IPS-NIHi7 (cell line): ENCODE results near the gene LRRC53.

Source experiments
- DNase-seq: peaks from one replicate; pipeline ENCODE4 v3.0.0; 2012; ENCODE audit warnings: mixed read lengths; ENCODE audit errors: extremely low spot score

LRRC53 gene, protein sequence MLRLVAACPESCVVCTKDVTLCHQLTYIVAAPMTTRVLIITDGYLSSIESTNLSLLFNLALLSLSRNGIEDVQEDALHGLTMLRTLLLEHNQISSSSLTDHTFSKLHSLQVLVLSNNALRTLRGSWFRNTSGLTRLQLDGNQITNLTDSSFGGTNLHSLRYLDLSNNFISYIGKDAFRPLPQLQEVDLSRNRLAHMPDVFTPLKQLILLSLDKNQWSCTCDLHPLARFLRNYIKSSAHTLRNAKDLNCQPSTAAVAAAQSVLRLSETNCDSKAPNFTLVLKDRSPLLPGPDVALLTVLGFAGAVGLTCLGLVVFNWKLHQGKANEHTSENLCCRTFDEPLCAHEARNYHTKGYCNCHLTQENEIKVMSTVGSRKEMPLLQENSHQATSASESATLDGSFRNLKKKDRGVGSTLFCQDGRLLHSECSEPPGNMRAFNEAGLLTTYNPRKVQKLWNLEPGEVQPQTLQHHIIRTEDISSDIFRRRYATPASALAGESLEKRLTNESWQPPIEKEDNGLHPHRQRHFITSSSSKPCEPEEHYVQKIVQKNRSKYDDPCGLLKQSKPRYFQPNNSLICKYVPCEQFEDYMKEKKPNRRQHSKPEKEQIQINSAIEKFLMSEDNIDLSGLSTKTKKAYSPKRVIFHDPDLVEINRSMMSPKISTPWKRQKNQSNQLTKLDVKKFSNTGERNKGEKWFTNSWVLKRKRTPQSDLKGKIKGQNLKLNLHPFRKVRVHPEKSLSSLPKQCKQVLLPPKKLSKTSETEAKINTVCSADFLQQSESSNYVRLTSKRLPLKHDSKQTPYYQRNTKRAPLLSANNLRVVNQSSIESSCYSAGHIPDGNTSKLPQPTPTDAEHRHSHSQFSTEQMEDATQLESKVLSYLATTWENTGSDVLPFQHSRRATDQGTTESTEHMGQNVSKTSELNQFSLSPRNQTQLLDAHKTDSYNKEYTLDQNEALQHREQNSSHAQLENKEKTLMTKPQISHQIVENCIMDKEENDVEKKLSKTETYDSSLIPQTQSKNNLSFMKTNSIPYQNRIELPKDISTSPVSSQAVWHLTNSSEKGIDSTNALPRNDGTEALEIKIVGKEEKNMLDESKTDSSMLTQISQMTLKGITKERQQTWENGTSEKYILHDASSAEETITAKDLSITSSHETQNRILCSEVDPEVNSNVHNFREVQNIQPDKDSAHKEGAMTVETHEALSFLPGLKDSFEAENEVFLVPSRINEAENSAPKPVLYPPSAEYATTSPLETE

GRCh38 chr1:74512170-74512915, at the start of gene LRRC53:
TSS of gene LRRC53 (minus strand) at chr1:74512611. CDS start at chr1:74483349, 29,262 bp downstream.
- DNase-seq: no peak

DNA sequence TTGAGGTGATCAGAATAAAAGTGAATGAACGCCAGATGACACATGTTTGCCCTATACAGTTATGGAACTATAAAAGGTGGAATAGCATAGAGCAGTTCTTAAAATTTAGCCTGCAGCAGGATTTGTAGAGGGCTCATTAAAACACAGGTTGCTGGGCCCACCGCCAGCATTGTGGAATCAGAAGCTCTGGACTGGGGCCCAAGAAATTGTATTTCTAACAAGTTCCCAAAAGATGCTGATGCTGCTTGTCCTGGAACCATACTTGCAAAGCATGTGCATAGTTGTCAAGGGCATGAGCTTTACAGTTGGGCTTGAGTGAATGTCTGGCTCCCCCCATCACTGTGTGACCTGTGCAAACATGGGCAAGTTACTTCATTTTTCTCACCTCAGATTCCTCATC, 37.5 kb upstream of the LRRC53 start:
- DNase-seq: no peak

DNA sequence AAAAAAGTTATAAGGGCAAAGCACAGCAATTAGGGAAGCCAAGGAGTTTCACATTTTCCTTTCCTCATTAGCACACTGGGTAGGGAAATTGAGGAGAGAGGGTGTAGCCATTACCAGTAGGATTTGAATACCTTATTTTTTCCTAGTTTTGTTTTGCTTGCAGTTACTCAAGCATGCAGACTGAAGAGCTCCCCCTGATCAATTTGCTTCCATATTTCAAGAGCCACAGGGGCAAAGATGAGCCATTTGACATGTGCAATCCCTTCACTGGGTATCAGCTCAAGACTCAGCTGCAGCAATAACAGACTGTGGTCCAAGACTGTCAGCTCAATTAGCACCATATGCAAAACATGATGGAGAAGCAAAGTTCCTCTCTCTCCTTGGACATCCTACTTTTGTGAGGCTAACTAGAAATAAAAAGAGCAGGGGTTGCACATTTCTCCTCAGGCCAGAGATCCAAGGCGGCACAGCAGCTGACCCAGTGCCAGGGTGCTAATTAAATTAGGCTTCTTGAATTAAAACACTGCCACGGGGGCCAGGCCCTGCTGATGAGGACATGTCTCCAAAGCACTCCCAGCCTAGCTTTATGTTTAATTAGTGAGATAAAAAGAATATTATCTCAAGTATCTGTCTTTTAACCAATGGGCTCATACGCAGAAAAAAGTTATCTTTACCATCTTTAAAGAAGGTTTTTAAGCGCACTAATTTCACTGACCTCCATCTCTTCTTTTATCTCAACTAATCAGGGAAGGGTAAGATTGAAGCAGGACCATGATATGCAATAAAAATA, 36.7 kb upstream of the LRRC53 start:
- DNase-seq: no peak

DNA sequence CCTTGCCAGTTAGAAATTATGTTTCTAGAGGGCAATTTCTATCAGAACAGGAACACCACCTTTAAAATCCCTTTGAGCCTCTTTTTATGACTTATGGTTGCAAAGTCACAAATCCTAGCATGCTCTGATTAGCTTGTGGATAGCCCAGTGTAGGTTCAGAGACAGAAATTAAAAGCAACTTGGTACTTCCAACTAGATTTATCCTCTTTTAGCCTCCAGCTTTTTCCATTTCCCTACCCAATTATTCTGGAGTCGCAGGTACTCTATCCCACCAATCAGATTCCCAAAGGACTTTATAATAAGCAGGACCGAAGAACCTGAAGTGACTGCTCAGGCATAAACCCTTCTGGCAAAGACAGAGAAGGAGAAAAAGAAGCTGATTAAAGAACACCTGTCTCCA, 33.4 kb upstream of the LRRC53 start:
- no peak for DNase-seq

DNA sequence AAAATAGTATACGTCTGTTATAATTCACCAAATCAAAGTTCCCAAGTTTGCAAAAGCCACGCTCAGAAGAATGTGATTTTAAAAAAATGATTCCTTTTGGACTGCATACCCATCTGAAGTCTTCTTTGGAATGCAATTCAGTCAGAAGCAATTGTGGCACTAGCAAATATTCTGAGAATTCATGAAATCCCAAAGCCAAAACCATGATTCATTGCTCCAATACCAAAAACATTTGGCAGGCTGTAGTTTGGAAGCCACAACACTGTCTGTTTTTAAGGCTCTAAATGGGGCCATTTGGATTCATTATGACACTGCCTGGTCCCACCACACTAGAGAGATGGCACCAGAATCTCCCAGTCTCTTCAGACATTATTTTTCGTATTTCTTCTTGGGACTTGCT, 21.8 kb upstream of the LRRC53 start:
- DNase-seq: no peak

DNA sequence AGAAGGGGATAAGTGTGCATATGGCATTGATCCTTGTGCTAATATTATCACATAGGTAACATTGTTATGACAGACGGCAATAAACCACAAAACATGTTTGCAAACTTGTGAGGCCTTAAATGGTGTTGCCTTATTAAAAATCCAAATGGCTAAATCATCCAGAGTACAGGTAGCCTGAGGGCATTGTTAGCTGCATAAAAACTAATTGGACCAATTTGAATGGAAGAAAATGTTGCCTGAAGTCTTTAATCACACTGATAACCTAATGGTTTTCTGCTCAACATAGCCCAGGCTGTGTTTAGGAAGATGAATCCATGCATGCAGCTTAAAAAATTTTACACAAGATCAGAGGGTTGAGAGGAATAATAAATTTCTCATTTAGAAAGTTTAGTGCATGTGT, 19.4 kb upstream of the LRRC53 start:
- DNase-seq: no peak

DNA sequence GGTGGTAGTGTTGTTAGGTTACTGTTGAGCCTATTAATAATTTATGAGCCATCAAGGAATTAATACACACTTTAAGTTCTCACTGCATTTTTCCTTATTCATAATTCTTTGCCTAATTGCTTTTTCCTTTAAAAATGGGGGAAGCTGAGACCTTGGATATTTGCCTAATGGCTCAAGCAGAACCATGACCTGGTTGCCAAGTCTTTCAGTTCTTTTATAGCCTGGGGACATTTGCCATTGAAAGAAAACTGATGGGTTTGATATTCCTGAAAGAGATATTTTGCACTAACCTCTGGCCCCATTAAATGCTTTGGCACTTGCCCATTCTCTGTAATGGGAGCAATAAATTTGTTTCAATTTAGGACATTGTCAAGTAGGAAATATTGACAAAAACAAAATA, 18.5 kb upstream of the LRRC53 start:
- DNase-seq: no peak

DNA sequence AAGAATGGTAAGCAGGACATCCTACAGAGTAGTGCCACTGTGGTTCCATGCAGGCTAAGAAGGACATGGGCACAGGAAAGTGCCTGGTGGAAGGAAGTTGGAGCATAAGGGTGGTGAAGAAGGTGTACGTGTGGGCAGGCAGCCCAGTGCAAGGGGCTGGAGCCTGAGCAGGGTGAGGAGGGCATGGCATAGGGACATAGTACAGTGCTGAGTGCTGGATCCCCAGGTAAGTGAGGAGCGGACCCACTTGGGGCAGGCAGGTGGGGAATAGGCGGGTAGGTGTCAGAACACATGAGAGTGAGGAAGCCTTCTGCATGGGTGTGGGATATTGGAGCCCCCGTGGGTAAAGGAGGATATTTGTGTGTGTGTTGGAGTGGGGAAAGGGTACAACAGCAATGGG, 15.7 kb upstream of the LRRC53 start:
- DNase-seq: no peak

DNA sequence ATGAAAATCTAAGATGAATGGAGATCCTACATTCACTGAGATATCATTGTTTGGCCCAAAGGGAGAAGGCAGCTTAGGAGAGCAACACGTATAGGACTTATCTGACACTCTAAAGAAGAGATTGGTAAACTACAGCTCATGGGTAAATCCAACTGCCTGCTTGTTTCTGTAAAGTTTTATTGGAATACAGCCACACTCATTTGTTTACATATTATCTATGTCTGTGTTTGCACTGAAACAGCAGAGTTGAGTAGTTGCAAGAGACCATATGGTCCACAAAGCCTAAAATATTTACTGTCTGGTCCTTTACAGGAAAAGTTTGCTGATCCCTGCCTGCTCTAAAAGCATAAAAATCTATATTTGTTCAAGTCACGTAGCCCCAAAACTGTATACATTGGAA, 14.3 kb upstream of the LRRC53 start:
- DNase-seq: no peak

GRCh38 chr1:74523873-74524480, 11.6 kb upstream of the LRRC53 start:
- DNase-seq: no peak

DNA sequence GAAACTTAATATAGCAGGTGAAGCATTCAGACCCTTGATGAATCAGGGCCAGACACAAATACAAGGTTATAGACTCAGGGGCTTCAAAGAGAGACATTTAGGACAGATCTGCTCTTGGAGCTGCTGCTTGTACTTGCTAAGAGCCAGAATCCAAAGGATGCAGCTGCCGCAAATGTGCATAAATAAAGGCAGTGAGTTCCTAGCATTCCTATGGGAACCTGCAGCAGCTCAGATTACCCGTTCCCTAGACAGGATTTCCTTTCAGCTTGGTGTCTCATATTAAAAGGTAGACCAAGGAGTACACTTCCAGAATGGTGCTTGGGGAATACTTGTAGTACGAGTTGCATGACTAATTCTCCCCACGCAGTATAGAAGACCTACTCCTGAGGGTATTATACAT, 9.7 kb upstream of the LRRC53 start:
- DNase-seq: peak; percentile 55

- DNase-seq: no peak
Measured at GRCh38 chr1:74517599-74518051, 5.2 kb upstream of the LRRC53 start.

DNA sequence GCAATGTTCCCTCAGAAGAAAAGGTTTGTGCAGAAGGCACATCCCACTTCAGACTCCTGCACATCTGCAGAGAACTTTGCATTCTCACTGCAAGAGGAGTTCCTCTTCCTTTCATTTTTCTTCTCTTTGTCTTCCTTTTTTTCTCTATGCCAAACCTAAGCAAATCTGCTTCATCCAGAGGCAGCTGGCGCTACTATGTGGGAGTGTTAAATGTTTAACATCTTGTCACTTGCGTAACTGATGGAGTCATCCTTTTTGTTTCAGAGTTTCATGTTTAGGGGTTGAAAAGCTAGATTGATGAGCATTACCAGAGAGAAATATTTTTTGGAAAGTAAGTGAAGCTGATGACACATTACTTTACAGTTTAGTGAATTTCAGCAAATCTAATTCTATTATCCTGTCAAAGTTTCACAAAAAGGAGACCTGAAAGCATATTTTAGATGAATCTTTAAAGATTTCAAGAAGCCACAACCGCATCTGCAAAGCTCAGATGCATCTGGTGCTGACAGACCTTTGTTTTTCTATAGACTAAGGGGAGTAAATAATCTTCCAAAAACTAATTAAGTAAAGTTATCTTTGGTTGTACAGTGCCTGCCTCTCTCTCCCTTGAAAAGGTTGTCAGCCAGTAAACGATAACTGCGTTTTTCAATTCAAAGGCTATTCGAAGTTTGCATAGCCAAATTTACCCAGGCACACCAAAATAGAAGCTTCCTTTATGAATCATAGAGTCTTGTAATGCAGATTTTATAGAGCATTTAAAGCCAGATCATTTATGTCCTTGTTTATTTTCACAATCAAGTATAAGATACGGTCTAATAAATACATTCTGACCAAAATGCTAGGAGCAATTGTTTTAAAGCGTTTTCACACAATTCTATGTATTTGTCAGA, 1.2 kb upstream of the LRRC53 start:
- DNase-seq: no peak

DNA sequence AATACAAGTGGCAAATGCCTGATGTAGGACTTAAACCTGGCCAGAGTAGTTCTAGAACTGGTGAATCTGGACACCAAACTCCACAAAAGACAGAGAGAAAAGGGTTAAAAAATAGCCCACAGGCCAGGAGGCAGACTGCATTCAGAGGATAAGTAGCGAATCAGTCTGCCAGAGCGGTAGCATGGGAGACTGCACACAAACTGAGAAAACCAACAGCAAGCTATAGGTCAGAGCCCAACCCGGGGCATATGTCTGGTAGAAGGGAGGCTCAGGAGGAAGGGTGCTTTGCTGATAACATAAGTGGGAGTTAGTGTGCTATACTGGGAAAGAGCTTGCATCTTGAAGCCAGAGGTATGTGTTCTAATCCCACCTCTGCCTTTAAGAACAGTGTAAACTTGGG, 4.0 kb downstream of the LRRC53 start:
- no peak for DNase-seq

- no peak for DNase-seq
Measured at GRCh38 chr1:74505928-74506710, 6.3 kb downstream of the LRRC53 start.

DNA sequence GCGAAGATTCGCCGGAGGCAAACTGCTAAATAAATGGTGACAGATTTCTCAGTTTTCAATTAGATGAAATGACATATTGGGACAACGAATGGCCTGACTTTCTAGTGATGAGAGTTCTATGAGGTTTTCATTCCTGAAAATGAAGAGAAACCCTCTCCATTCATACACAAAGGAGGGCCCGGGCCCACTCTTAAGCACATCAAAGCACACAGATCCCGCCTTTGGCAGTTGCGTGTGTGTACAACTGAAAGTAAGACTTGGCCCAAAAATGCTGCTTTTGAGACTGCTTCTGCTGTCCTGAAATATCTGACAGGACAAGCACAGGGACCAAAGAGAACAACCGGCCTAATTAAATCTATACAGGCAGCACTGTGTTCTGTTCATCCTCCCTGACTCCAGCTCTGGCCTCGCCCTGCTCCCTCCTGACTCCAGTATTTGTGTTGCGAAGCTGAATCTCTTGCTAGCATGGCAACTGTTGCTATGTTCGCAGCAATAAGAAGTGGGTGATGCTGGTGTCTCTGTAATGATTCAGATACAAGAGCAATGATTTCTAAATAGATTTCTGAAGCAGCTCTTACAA, 7.4 kb downstream of the LRRC53 start:
- no peak for DNase-seq

- peak; percentile 69 for DNase-seq
Measured at GRCh38 chr1:74504125-74504932, 8.1 kb downstream of the LRRC53 start.
